IMR-90 (cell line): ENCODE measurements around the gene CELSR2. TPM values are rescaled to one million over a fixed set of nuclear protein-coding genes. Genes with fewer than 3 reads are reported as not detected.
"Not testable (repeated sequence)": the region's sequence is repeated elsewhere in the genome, so short reads cannot be mapped to it uniquely, and the experiment has no call there.

Experiments used
- ATAC-seq: fragments of 200-7000 bp; cut with Tn5 transposase; 2 replicates; pipeline ENCODE4 v1.9.1; 2020; ENCODE audit warnings: low read depth, mild to moderate bottlenecking, moderate library complexity
- BruUV-seq: library from RNA; stranded (reverse); fragments of 400-500 nt; replicated peaks from 2 replicates; lab custom pipeline; 2021; lab: Mats Ljungman, UMichigan
- CTCF ChIA-PET: fragments of 300-600 bp; formaldehyde crosslinking; extraction: SDS; loops from one replicate; lab custom pipeline; 2021; ENCODE audit warnings: antibody characterized with exemption; lab: Yijun Ruan, JAX
- POLR2A ChIA-PET: fragments of 300-600 bp; sonication (Branson Sonifier 250); formaldehyde crosslinking; loops from one replicate; lab custom pipeline; 2022; ENCODE audit warnings: antibody characterized with exemption; ENCODE audit not compliant: unreplicated experiment; lab: Charles Lee
- DNase-seq: peaks from one replicate; pipeline ENCODE4 v3.0.0; 2013
- H2AFZ ChIP-seq: replicated peaks from 2 replicates; pipeline ENCODE3; 2013; ENCODE audit warnings: low read length, mild to moderate bottlenecking; ENCODE audit not compliant: poor library complexity
- H2AK5ac ChIP-seq: 2 replicates; pipeline ENCODE4 v1.6.1; 2013; ENCODE audit warnings: low read depth, low read length, inconsistent platforms
- H2AK9ac ChIP-seq: replicated peaks from 2 replicates; pipeline ENCODE3; 2013; ENCODE audit warnings: mild to moderate bottlenecking, low read depth, low read length, moderate library complexity; ENCODE audit not compliant: poor library complexity
- H2BK120ac ChIP-seq: 2 replicates; pipeline ENCODE4 v1.6.1; 2013; ENCODE audit warnings: low read depth, low read length, inconsistent platforms
- H2BK15ac ChIP-seq: 3 replicates; pipeline ENCODE4 v1.6.1; 2013; ENCODE audit warnings: low read depth, low read length, inconsistent platforms
- H2BK20ac ChIP-seq: 2 replicates; pipeline ENCODE4 v1.6.1; 2013; ENCODE audit warnings: low read depth, mild to moderate bottlenecking, inconsistent platforms, low read length, moderate library complexity
- H2BK5ac ChIP-seq: 2 replicates; pipeline ENCODE4 v1.6.1; 2013; ENCODE audit warnings: mild to moderate bottlenecking, low read depth, low read length, inconsistent platforms; ENCODE audit not compliant: poor library complexity, severe bottlenecking
- H3K14ac ChIP-seq: replicated peaks from 2 replicates; pipeline ENCODE4 v1.6.1; 2013; ENCODE audit warnings: low read depth, low read length, inconsistent platforms
- H3K18ac ChIP-seq: 2 replicates; pipeline ENCODE4 v1.6.1; 2013; ENCODE audit warnings: low read depth, low read length, control low read depth
- H3K23ac ChIP-seq: 2 replicates; pipeline ENCODE4 v1.6.1; 2013; ENCODE audit warnings: low read depth, low read length, inconsistent platforms
- H3K27ac ChIP-seq: 2 replicates; pipeline ENCODE4 v1.5.1; 2013; ENCODE audit warnings: mild to moderate bottlenecking, control low read depth, low read length; ENCODE audit not compliant: insufficient read depth
- H3K27me3 ChIP-seq: 2 replicates; pipeline ENCODE4 v1.6.1; 2013; ENCODE audit warnings: low read length; ENCODE audit not compliant: control insufficient read depth, insufficient read depth
- H3K36me3 ChIP-seq: 2 replicates; pipeline ENCODE4 v1.6.1; 2013; ENCODE audit warnings: low read length, mixed read lengths; ENCODE audit not compliant: control insufficient read depth, insufficient read depth
- H3K4ac ChIP-seq: 2 replicates; pipeline ENCODE4 v1.6.1; 2013; ENCODE audit warnings: low read depth, low read length, inconsistent platforms
- H3K4me1 ChIP-seq: 2 replicates; pipeline ENCODE4 v1.6.1; 2013; ENCODE audit warnings: low read length, mixed read lengths; ENCODE audit not compliant: control insufficient read depth, insufficient read depth
- H3K4me2 ChIP-seq: 2 replicates; pipeline ENCODE4 v1.6.1; 2013; ENCODE audit warnings: low read depth, mild to moderate bottlenecking, control low read depth, low read length, moderate library complexity
- H3K4me3 ChIP-seq: 2 replicates; pipeline ENCODE4 v1.5.1; 2013; ENCODE audit warnings: low read depth, mild to moderate bottlenecking, control low read depth, low read length, moderate library complexity; ENCODE audit not compliant: insufficient read depth
- H3K56ac ChIP-seq: 2 replicates; pipeline ENCODE4 v1.6.1; 2013; ENCODE audit warnings: low read length, inconsistent platforms; ENCODE audit not compliant: insufficient read depth; ENCODE audit errors: extremely low read depth
- H3K79me1 ChIP-seq, 2 experiments: 2 replicates each; pipeline ENCODE4 v1.6.1; 2013; ENCODE audit warnings: low read length in 2 of 2, inconsistent platforms in 1 of 2, low read depth in 1 of 2
- H3K9ac ChIP-seq: 2 replicates; pipeline ENCODE4 v1.6.1; 2013; ENCODE audit warnings: low read depth, low read length, control low read depth
- H3K9me1 ChIP-seq: 2 replicates; pipeline ENCODE4 v1.6.1; 2013; ENCODE audit warnings: low read length, inconsistent platforms; ENCODE audit not compliant: insufficient read depth
- H3K9me3 ChIP-seq: 2 replicates; pipeline ENCODE4 v1.6.1; 2013; ENCODE audit warnings: low read length; ENCODE audit not compliant: control insufficient read depth, insufficient read depth
- H4K20me1 ChIP-seq: 2 replicates; pipeline ENCODE4 v1.6.1; 2013; ENCODE audit warnings: low read length, inconsistent platforms; ENCODE audit not compliant: insufficient read depth
- H4K5ac ChIP-seq: 2 replicates; pipeline ENCODE4 v1.6.1; 2013; ENCODE audit warnings: mild to moderate bottlenecking, low read depth, low read length, control low read depth
- H4K8ac ChIP-seq, 2 experiments: 2 replicates each; pipeline ENCODE4 v1.6.1; 2013; ENCODE audit warnings: low read depth in 2 of 2, low read length in 2 of 2, control low read depth in 1 of 2, inconsistent platforms in 1 of 2
- H4K91ac ChIP-seq: 2 replicates; pipeline ENCODE4 v1.6.1; 2013; ENCODE audit warnings: low read depth, low read length, inconsistent platforms; ENCODE audit not compliant: insufficient read depth
- WGBS, 2 experiments: methylation state at CpG; one replicate each; pipeline versions ENCODE4 v1.1.5 to v1.1.7; 2013; ENCODE audit warnings: missing lambda C conversion rate in 2 of 2; ENCODE audit not compliant: insufficient read length in 1 of 2; ENCODE audit errors: extremely low coverage in 2 of 2; 5-methylcytosine and 5-hydroxymethylcytosine counted together
- dilution Hi-C: fragments of 300-500 bp; cut with HindIII; formaldehyde crosslinking; loops from one replicate; pipeline ENCODE4 v1.14.3; 2018; ENCODE audit warnings: low sequenced_read_pairs; ENCODE audit not compliant: unreplicated experiment
- in situ Hi-C: fragments of 300-500 bp; cut with MboI; formaldehyde crosslinking; loops from 3 replicates; pipeline ENCODE4 v1.14.3; 2019; ENCODE audit warnings: low sequenced_read_pairs, inconsistent platforms, mixed read lengths
- intact Hi-C: fragments of 100-400 bp; cut with micrococcal nuclease; formaldehyde crosslinking; loops from 2 replicates; pipeline ENCODE4 v1.10.0; 2022
- polyA plus RNA-seq, 3 experiments: library from polyadenylated mRNA; depleted of rRNA; stranded (reverse); fragments of >200 nt; gene quantifications; 2 replicates each; pipeline ENCODE4 v1.2.3, GENCODE V29; 2012; ENCODE audit warnings: low replicate concordance in 1 of 3
- total RNA-seq: library from RNA; depleted of rRNA; stranded (reverse); fragments of >200 nt; gene quantifications from 2 replicates; pipeline ENCODE4 v1.2.3, GENCODE V29; 2012

CELSR2 gene
- total and polyA plus RNA-seq, 2 of the 4 experiments (the other 2 are of a cell fraction), result 1.3 to 5.3 TPM

GRCh38 chr1:109221201-109221600 lies 28.1 kb upstream of the CELSR2 start:
- H3K9me3 ChIP-seq, H4K5ac ChIP-seq, H3K56ac ChIP-seq, H3K9ac ChIP-seq, DNase-seq, H3K4me2 ChIP-seq, ATAC-seq, H2BK15ac ChIP-seq, H3K18ac ChIP-seq, intact Hi-C loops, H4K8ac ChIP-seq, CTCF ChIA-PET, H2AK9ac ChIP-seq, H3K23ac ChIP-seq, H4K91ac ChIP-seq, H3K14ac ChIP-seq, BruUV-seq, H2BK5ac ChIP-seq, H3K27me3 ChIP-seq, H2AFZ ChIP-seq, H2BK120ac ChIP-seq, H3K9me1 ChIP-seq, in situ Hi-C loops, H2AK5ac ChIP-seq, H3K27ac ChIP-seq, H2BK20ac ChIP-seq, H3K4ac ChIP-seq, H3K4me1 ChIP-seq, H3K4me3 ChIP-seq: not testable (repeated sequence)
- dilution Hi-C loops, result loop anchor here (25.0 kb wide), 1 partner anchor 116 kb away; no protein-coding TSS in a partner anchor
- no CpG with 5 or more reads among the region's 9 CpGs for WGBS, 2 experiments
- POLR2A ChIA-PET, result interaction anchor here (0.7 kb wide), 1 partner anchor 158 kb away, joined by 3 read pairs; no protein-coding TSS in a partner anchor
- Histone ChIP-seq H4K20me1 (peaks cover 74% of the 10 kb centered on the region), H3K79me1 (peaks cover 5 to 59% of the 10 kb centered on the region in 2 experiments; a peak in 3 of 4 replicates), H3K36me3 (peaks cover 14% of the 10 kb centered on the region)
